Activated naive CD8-positive, alpha-beta T cell treated with anti-CD3 and anti-CD28 coated beads, Interleukin-2, amount 50 U/mL, for 16 hours (primary cell): ENCODE data around the gene HACD2.
"Not testable (repeated sequence)": the region's sequence is repeated elsewhere in the genome, so short reads cannot be mapped to it uniquely, and the experiment has no call there.

ENCODE experiments used
- DNase-seq: peaks from one replicate; pipeline ENCODE4 v3.0.0-alpha.2; 2020; ENCODE audit warnings: low read depth, low spot score

The HACD2 gene

DNA sequence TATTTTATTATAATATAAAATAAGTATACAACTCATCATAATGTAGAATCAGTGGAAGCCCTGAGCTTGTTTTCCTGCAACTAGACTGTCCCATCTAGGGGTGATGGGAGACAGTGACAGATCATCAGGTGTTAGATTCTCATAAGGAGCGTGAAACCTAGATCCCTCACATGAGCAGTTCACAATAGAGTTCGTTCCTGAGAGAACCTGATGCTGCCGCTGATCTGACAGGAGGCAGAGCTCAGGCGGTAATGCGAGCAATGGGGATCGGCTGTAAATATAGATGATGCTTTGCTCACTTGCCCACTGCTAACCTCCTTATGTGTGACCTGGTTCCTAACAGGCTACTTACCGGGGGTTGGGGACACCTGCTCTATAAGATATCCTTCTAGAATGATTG is 26.8 kb upstream of the HACD2 start:
- DNase-seq = not testable (repeated sequence)

DNA sequence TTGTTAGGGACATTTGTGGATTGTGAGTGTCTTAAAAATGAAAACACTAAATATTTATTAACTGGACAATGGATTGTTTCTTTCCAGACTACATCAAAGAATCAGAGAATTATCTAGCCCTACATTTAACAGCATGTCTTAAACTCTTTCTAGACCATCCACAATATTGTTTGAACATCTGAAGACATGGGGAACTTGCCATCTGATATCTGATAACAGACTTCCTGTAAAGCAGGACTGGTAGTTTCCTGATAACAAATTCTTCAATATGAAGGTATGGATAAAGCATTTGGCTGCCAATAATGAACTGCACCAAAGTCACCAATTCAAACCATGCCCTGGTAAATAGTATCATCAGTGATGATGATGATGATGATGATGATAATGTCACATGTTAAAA is 26.2 kb upstream of the HACD2 start:
- no peak for DNase-seq

DNA sequence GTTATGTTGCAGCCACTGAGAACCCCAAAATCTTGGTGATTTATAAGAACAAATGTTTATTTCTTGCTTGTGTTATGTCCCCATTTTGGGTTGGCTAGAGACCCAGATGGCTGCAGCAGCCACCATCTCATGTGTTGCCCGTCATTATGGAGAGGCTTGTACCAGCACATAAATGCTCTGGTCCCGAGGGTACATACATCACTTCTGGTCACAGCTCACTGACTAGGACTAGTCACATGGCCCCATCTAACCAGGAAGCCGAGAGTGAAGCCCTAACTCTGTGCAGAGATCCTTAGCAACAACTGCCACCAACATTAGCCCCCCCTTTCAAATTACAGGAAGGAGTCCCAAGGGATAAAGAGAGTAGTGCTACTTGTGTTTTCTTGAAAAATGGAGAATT is 25.5 kb upstream of the HACD2 start:
- no peak for DNase-seq

DNA sequence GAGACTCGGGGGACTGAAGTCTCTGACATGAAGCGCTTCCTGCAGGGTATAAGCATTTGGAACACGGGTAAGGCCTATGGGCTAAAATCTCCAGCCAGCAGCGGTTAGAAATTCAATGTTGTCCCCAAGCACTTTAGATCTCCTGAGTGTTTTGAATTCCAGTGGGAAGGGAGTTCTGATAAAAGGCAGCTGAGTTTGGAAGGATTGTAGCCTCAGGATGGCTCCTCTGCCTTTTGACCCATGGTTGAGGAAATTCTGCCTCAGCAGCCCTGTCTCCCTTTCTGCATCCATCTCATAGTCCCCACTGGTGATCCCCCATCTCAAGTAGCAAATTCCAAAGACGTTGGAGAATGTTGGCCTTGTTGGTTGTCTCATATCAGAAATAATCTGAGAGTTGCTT is 24.2 kb upstream of the HACD2 start:
- no peak for DNase-seq

DNA sequence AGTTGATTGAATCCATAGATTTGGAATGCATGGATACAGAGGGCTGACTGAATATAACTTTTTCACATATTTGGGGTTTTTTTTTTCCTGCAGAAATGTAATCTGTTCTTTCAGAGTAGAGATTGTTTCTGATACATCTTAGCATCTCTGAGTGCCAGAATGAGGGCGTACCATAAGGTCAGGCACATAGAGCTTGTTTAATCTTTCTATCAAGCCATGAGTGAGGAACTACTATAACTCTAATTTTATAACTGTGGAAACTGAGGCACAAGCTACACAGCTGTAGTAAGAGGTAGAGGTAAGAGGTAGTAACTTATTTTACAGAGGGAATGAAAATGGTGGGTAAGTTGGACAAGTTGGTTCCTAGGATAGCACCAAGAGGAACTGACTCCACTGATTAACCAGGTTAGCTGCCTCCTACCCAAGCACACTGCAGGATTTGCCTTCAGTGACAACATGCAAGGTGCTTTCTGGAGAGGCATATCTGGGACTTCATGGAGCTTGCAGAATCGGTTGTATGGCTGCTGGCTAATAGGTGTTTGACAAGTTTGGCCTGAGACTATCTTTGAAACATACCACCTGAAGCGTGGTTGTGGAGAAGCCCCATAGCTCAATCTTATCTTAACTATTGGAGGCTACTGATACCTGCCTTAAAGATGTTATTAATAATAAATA is 23.5 kb upstream of the HACD2 start:
- DNase-seq = no peak

DNA sequence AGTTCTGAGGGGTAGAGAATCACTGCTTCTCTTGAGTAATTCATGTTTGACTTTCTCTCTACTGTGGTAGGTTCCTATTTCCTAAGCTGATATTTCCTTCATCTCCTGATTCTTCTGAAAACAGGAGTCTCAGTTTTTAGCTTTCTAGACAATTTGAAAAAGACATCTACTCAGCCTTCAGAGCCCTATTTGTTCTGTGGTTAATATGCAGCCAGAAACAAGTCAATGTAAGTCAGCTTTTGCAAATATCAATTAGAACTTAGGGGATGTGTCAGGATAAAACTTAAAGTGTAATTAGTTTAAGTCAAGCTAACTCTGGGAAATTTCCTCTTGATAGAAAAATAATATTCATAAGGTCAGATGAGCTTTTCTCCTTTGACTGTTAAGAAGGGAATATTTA is 21.7 kb upstream of the HACD2 start:
- no peak for DNase-seq

DNA sequence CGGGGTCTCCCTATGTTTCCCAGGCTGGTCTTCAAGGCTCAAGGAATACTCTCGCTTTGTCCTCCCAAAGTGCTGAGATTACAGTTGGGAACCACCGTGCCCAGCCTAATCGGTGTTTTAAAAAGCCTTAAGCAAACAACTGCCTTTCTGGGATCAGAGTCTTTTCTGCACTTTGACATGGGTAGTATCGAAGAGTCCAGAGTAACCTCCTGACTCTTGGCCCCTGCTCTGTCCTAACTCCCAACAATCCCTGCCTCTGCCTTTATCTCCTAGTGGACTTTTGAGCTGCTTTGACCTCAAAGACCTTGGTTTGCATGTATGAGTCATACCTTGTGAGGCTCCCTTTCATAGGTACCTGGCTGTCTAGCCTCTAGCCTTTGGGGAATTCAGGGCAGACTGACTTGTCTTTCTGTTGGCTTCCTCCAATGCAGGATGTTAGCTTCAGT is 21.0 kb upstream of the HACD2 start:
- DNase-seq = no peak

DNA sequence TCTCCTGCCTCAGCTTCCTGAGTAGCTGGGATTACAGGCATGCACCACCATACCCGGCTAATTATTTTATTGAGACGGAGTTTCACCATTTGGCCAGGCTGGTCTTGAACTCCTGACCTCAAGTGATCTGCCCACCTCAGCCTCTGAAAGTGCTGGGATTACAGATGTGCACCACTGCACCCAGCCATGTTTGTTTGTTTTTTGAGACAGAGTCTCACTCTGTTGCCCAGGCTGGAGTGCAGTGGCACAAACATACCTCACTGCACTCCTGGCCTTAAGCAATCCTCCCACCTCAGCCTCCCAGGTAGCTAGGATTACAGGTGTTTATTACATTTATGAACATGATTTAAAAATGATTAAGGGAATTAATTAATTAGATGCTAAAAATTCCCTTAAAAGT is 18.3 kb upstream of the HACD2 start:
- not testable (repeated sequence) for DNase-seq

DNA sequence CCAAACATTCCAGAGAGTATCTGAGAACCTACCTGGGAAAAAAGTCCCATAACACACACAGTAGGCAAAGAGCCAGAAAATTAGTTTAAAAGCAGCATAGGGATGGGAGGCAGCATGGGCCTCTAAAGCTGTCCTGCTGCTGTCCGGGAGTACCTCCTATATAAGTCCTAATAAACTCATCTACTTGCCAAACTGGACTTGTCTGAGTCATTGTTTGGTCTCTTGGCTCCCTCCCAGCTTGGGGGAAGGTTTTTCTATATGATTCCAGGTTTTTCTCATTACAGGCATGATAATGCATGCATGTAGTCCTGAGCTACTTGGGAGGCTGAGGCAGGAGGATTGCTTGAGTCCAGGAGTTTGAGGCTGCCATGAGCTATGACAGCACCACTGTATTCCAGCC is 17.5 kb upstream of the HACD2 start:
- no peak for DNase-seq

DNA sequence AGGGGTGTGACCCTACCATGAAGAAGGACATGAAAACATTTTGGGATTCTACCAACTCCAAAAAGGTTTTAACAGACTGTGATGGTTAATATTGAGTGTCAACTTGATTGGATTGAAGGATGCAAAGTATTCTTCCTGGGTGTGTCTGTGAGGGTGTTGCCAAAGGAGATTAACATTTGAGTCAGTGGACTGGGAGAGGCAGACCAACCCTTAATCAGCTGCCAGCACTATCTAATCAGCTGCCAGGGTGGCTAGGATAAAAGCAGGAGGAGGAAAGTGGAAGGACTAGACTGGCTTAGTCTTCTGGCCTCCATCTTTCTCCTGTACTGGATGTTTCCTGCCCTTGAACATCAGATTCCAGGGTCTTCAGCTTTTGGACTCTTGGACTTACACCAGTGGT is 16.0 kb upstream of the HACD2 start:
- DNase-seq = not testable (repeated sequence)

DNA sequence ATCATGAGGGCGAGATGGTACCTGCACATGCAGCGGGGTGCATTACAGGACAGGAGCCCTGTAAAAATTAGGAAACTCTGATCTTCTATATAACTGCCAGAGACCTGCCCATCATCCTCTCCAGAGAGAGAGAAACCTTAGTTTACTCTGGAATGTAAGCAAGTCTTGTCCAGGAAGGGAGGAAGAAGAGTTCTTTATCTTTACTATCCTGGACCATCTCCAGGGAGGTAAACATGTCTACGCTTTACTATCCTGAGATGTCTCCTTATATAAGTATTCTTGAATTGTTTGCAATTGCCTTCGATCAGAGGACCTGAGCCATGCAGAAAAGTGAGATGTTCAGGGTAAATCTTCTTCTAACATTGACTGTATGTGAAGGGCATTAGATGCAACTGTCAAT is 12.7 kb upstream of the HACD2 start:
- no peak for DNase-seq

DNA sequence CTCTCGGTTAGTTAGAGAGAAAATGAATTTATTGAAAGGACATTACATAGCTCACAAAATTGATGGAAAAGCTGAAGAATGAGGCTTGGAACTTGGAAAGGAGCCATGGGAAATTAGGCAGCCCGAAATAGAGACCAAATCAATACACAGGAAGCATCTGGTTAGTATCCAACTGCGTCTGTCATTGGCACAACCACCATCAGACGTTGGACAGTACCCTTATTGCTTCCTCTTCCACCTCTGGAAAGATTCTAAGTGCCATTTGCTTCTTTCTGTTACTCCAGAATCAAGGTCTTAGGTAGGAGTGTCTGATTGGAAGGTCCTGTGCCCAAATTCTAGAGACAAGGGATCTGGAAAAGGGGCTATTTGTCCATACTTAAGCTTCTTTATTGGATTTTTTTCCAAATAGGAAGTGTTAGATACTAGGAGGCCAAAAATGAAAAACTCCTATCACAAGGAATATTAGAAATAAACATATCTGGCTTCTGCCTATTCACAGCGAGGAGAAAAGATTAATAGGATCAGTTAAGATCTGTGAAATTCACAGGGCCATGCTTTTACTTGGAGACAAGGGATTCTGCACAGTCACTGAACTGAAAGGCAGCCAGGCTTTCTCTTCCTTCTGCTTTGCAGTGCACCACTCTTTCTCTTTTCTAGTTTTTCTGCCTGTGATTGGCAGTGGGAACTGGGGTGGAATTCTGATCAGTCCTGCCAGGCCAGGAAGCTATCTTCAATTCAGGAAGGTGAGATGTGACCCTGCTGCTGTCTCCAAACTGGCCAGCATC is 10.7 kb upstream of the HACD2 start:
- no peak for DNase-seq

DNA sequence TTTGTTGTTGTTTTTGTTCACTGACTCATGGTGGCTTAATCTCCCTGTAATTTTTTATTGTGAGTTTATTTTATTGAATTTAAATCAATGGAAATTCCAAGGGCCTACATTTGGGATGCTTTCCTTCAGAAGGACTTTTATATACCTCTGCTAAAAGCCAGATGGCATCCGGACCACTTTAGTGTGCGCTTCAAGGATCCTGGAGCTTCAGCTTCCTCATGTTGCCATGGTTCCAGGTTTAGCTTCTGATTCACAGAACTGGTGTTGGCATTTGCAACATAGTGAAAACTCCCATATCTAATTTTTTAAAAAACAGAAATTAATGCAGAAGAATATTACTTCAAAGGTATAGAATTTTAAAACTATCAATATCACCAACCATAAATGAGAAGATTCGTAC is 8.5 kb upstream of the HACD2 start:
- DNase-seq = no peak

DNA sequence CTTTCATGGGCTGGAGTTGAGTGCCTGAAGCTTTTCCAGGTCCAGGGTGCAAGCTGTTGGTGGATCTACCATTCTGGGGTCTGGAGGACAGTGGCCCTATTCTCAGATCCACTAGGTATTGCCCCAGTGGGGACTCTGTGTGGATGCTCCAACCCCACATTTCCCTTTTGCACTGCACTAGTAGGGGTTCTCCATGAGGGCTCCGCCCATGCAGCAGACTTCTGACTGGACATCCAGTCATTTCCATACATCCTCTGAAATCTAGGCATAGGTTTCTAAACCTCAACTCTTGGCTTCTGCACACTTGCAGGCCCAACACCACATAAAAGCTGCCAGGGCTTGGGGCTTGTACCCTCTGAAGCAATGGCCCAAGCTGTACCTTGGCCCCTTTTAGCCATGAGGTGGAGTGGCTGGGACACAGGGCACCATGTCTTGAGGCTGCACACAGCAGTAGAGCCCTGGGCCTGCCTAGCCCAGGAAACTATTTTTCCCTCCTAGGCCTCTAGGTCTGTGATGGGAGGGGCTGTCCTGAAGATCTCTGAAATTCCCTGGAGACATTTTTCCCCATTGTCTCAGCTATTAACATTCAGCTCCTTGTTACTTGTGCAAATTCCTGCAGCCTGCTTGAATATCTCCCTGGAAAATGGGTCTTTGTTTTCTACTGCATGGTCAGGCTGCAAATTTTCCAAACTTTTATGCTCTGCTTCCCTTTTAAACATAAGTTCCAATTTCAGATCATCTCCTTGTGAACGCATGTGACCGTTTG is 6.0 kb upstream of the HACD2 start:
- DNase-seq = no peak

DNA sequence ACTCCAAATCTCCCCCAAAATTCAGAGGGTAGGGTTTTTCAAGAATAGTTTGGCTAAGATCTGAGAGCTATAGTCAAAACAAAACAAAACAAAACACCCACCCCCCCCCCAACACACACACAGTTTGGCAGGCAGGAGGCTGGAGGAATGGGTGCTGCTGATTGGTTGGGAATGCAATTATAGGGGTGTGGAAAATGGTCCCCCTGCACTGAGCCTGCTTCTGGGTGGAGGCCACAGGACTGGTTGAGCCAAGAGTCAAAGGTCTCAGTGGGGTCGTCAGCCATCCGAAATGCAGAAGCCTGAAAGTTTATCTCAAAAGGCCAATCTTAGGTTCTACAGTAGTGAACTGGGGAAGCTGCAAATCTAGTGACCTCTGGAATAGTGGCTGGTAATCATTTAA is 2.5 kb upstream of the HACD2 start:
- no peak for DNase-seq

DNA sequence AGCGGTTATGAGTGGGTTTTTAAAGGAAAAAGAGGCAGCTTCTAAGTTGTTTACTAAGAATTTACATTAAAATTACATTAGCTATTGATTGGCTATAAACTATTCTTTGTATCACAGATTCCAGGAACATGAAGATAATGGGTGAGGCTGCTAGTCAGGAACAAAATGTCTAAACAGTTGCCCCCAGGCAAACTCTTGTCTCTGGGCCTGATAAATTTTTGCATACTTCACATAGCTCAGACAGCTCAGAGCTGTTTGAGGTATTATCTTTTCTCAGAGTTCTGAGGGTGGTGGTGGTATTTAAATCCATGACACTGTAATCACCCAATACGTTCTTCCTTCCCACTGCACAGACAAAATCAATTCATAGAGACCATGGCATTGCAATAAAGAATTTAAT is 2.1 kb upstream of the HACD2 start:
- DNase-seq = no peak

DNA sequence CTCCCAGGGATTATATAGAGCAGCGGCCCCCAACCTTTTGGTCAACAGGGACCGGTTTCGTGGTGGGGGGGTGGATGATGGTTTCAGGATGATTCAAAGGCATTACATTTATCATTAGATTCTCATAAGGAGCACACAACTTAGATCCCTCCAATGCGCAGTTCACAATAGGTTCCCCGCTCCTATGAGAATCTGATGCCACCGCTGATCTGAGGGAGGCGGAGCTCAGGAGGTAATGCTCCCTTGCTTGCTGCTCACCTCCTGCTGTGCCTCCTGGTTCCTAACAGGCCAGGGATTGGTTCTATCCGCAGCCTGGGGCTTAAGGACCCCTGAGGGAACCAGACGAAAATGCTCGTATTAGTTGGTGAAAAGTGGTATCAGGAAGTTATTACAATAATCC is 1.3 kb upstream of the HACD2 start:
- no peak for DNase-seq

DNA sequence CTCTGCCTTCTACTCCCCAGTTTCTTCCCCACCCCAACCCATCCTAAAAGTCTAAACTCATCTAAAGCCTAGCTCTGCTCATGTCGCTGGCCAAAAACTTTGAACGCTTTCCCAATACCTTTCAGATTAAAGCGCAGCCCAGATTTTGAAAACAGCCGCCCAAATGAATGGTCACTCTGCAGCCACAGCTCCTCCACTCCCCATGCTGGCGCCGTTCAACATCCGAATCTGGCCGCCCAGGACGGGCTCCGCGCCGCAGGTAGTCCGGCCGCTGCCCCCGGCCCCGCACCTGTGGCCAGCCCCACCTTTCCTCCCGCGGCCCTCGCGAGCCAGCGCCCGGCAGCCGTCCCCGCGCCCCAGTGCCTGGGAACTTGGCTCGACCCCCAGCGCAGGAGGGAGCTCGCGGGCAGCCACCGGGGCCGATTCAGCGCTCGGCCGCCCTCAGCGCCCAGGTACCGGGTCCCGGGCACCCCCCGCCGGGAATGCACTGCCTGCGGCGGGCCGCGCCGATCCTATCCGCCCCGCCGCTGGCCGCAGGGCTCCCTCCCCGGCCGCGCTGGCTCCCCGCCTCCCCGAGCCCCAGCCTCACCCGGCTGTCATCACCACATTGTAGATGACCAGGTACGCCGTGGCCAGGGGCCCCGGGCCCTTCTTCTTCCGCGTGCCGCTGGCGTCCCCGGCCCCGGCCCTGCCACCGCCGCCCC is 417 bp downstream of the HACD2 start:
- DNase-seq = no peak

DNA sequence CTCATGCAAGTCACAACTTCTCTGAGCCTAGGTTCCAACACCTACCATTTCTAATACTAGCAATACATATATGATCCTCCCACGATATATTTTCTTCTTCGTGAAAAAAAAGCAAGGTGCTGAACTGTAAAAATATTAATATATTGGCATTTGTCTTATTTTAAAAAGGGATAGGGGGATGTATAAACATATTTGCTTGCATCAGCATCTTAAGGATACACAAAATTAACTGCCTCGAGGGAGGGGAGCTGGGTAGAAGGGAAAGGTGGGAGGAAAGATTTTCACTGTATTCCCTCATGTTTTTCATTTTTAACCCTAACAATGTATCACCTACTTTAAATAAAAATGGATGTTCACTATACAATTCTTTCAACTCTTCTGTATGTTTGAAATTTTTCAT is 1.3 kb downstream of the HACD2 start:
- no peak for DNase-seq

DNA sequence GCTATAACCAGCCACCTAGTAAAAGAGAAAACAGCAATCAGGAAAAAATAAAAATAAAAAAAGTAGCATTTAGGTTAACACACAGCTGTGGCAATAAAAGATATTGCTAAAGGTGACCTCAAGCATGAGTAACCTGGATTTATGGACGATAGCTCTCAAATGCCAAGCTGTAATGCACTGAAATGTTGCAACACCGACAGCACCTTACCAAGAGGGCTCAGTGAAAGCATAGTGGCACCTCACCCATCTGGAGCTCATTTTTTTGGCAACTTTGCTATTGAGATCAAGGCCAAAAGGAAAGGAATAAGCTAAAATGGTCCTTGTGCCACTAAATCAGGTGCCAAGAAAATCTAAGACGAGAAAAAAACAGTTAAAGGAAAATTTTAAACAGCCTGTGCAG is 2.5 kb downstream of the HACD2 start:
- DNase-seq = no peak

DNA sequence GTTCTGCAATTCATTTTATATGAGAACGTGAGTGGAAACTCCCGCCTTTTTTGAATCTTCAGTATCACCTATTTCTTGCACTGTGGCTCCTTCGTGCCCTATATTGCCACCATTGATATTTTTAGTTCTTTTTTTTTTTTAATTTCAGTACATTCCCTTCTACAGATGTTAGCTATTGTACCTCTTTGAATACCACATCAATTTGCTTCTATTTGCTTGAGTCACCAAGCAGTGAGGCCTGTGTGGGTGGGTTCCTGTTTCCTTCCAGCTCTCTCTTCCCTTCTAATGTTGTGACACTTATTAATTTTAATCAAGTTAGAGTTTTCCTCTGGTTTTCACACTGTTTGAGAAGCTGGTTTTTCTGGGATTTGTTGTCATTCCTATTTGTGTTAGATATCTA is 8.7 kb downstream of the HACD2 start:
- no peak for DNase-seq

DNA sequence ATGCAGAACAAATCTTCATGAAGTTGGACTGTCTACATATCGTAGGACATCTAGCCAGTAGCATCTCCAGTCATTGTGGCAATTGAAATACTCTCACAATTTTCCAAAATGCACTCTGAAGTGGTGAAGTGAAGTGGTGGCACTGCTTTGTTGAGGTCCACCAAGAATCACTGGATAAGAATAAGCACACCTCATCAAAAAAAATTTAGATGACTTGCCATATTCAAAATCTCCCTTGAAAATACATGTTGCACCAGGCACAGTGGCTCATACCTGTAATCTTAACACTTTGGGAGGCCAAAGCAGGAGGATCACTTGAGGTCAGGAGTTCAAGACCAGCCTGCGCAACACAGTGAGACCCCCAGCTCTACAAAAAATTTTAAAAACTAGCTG is 12.9 kb downstream of the HACD2 start:
- no peak for DNase-seq
